ENCODE data around the gene HPCAL1.

DNA sequence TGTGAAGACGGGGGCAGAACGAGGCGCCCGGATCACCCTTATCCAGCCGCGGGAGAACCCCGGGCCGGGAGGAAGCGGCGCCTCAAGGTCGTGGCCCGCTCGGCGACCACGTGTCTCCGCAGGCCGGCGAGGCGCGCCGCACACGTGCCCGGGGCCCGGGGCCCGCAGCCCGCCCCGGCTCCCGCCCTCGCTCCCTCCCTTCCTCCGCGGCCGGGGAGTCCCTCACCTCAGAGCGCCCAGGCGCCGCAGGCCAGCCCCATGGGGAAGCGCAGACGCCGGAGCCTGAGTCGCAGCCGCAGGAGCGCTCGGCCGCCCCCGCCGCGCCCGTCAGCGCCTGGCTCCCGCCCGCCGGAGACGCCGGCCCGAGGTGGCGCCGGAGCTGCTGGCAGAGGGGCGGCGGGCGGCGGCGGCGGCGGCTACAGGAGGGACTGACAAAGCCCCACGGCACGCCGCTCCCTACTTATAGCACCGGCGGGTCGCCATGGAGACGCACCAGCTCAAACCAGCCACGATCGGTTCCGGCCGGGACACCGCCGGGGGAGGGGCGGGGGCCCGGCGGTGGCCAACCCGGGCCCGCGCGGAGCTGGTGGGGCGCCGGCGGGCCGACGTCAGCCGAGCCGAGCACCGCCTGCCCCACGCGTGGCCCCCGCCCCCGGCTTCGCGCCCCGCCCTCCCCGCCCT, 145.3 kb downstream of the HPCAL1 start, which contains the start of gene ODC1:
- no peak for TF ChIP-seq POLR2AphosphoS5 (IDR thresholded peaks at IDR 0.05; ENCODE audit: low read depth, low read length)
- TF ChIP-seq POLR2A (IDR thresholded peaks at IDR 0.05; ENCODE audit: low read depth, low read length) = no peak
- TF ChIP-seq TAF1 (IDR thresholded peaks at IDR 0.05; ENCODE audit: low read depth, low read length) = no peak
- peak; percentile 42 for TF ChIP-seq SPI1 (IDR thresholded peaks at IDR 0.05; ENCODE audit: low read depth, low read length)
- no peak for TF ChIP-seq PAX5 (IDR thresholded peaks at IDR 0.05; ENCODE audit: insufficient read depth, low read length, severe bottlenecking)
- no peak for TF ChIP-seq POU2F2 (IDR thresholded peaks at IDR 0.05; ENCODE audit: low read depth, low read length)

Measured in GM12891 (cell line).